IPS-20b (cell line): ENCODE results near the gene CDH5.

Experiments
- H3K27ac ChIP-seq: one replicate; pipeline ENCODE4 v1.5.1; 2013; ENCODE audit warnings: low read length
- H3K27me3 ChIP-seq: 2 replicates; pipeline ENCODE4 v1.6.1; 2013; ENCODE audit warnings: mild to moderate bottlenecking, low read length, inconsistent platforms; ENCODE audit not compliant: insufficient read depth
- H3K36me3 ChIP-seq: 2 replicates; pipeline ENCODE4 v1.6.1; 2013; ENCODE audit warnings: low read depth, mild to moderate bottlenecking, inconsistent platforms, low read length, moderate library complexity; ENCODE audit not compliant: insufficient read depth
- H3K4me1 ChIP-seq: 2 replicates; pipeline ENCODE4 v1.6.1; 2013; ENCODE audit warnings: mild to moderate bottlenecking, control low read depth, inconsistent platforms, low read length, moderate library complexity; ENCODE audit not compliant: insufficient read depth
- H3K4me3 ChIP-seq: 2 replicates; pipeline ENCODE4 v1.5.1; 2013; ENCODE audit warnings: mild to moderate bottlenecking, low read length, inconsistent platforms
- H3K9ac ChIP-seq: 2 replicates; pipeline ENCODE4 v1.6.1; 2013; ENCODE audit warnings: low read depth, mild to moderate bottlenecking, inconsistent platforms, low read length, moderate library complexity
- H3K9me3 ChIP-seq: 2 replicates; pipeline ENCODE4 v1.6.1; 2013; ENCODE audit warnings: mild to moderate bottlenecking, low read depth, low read length, inconsistent platforms; ENCODE audit not compliant: insufficient read depth

CDH5 gene

DNA sequence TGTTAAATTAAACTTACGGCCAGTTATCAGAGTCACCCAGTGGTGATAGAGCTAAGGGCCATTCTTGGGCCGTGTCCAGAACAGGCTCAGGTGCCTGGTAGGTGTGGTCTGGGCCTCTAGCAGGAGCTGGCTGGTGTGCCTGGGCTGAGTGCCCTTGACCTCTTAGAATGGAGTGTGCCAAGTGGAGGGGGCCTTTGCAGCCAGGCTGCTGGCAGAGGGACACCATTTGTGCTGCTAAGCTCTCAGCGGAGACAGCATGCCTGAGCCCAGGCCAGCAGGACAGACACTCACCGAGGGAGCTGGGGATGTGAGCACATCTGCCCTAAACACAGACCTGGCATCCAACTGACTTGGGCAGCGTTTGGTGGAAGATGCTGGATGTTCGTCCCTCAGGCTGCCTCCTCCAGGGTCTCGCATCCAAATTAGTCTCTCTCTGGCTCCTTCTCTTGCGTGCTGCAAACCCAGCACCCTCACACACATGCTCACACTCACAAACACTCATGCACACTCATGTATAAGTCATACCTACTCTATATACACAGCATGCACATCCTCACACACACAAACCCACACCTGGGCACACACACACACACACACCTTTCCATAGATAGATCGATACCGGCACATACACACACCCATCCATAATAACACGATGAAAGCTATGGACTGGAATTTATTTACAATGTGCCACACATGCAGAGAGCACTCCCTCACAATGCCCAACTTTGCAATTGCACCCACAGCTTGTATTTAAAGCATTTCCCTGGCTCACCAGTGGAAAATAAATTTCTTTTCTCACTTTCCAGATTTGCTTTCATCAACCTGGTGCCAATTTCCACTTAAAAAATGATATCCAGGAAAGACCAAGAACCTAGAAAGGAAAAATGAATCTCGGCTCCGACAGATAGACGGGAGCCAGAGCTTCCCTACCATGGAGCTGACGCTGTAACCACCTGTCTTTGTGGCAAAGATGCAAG lies 33.6 kb upstream of the CDH5 start:
- H3K9ac ChIP-seq: no peak overlapping the region
- no peaks in the 10 kb centered on the region for H3K9me3 ChIP-seq
- no peak overlapping the region for H3K27ac ChIP-seq
- H3K4me3 ChIP-seq: no peak overlapping the region
- H3K36me3 ChIP-seq: no peaks in the 10 kb centered on the region
- H3K4me1 ChIP-seq: no peaks in the 10 kb centered on the region
- no peaks in the 10 kb centered on the region for H3K27me3 ChIP-seq

DNA sequence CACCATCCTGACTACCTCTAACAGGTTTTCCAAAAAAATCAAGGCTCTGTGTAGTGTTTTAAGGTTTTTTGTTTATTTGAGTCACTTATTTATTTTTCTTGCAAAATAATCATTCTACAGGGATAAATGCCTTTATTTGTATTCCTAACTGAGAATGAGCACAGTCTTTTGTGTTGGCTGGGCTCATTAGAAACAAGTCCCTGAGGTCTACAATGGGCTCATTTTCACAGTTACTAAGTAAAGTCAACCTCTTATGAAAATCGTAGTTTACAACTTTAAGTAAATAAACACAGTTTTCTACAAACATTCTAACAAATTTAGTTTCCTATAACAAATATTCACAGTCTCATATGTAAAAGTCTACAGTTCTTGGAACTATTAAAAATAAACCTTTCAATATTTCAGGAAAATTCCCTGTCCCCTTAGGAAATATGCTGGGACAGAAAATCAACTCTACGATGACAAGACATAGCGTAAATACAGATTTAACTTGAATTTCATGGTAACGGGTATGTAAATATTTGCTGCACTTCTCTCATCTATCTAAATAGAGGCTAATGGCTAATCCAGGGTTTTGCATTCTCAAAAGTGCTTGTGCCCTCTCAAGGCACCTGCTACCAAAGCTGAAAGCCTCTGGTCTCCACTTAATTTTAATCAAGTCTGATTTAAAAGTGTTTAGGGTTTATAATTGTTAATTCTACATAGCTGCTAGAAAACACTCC lies 31.5 kb upstream of the CDH5 start:
- H3K9ac ChIP-seq: no peak overlapping the region
- H3K9me3 ChIP-seq: no peaks in the 10 kb centered on the region
- H3K27ac ChIP-seq: no peak overlapping the region
- no peaks in the 10 kb centered on the region for H3K4me1 ChIP-seq
- no peaks in the 10 kb centered on the region for H3K27me3 ChIP-seq
- H3K36me3 ChIP-seq: no peaks in the 10 kb centered on the region
- H3K4me3 ChIP-seq: no peak overlapping the region

DNA sequence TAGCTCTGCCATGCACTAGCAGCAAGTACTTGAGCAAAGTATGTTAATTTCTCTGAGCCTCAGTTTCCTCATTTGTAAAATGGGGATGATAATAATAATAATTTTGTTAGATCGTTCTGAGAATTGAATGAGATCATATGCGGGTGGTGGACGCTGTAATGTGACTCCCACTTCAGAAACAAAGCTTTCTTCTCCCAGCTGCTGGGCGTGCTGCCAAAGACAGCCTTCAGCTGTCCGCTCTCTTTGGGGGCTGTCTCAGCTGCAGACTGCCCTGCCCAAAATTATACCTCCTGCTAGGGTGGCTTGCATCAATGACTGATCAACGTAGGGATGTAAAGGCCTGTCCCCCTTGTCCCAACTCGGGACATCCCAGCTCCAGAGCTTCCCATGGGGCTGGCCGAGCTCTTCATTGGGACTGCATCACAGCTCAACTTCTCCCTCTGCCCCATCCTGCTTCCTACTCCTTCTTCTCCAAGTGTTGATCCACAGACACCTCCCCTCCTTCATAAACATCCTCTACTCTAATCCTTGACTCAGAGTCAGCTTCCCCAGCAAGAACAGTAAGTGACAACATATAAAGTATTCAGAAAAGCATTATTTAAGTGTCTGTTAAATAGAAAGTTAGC lies 30.7 kb upstream of the CDH5 start:
- Histone ChIP-seq H3K27ac (no peak overlapping the region), H3K27me3 (no peaks in the 10 kb centered on the region), H3K4me1 (no peaks in the 10 kb centered on the region), H3K9ac (no peak overlapping the region), H3K4me3 (no peak overlapping the region), H3K9me3 (no peaks in the 10 kb centered on the region), H3K36me3 (no peaks in the 10 kb centered on the region)

DNA sequence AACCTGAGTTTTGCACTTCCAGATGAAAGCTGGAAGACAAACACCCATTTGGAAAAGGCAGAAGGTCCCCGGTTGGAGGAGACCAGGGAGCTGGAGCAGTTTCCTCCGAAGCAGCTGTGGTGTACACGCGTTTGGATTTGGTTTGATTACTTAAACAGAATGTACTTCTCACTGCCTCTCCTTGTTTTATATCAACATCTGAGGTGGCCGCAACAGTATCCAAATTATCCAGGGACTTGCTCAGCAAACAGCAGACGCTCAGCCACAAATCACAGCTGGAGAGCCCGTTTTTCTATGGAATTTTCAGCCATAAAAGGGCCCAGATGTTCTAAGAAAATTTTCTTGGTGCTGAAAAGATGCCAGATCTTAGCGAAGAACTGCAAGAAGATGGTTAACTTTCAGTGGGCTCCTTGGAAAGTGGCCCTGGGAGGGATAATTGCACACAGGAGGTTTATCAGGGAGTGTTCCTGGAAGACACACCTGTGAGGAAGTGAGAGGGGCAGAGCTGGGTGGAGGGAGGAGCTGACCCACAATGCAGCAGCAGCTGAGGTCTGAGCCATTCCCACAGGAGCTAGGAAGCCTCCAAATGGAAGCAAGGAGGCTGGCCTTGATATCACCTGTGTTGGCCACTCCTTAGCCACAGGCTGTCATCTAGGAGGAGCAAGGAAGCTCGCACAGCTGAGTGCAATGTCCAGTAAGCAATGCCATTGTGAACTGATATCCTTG lies 28.9 kb upstream of the CDH5 start:
- Histone ChIP-seq H3K27me3 (no peaks in the 10 kb centered on the region), H3K27ac (no peak overlapping the region), H3K9me3 (no peaks in the 10 kb centered on the region), H3K4me3 (no peak overlapping the region), H3K4me1 (no peaks in the 10 kb centered on the region), H3K36me3 (no peaks in the 10 kb centered on the region), H3K9ac (no peak overlapping the region)

DNA sequence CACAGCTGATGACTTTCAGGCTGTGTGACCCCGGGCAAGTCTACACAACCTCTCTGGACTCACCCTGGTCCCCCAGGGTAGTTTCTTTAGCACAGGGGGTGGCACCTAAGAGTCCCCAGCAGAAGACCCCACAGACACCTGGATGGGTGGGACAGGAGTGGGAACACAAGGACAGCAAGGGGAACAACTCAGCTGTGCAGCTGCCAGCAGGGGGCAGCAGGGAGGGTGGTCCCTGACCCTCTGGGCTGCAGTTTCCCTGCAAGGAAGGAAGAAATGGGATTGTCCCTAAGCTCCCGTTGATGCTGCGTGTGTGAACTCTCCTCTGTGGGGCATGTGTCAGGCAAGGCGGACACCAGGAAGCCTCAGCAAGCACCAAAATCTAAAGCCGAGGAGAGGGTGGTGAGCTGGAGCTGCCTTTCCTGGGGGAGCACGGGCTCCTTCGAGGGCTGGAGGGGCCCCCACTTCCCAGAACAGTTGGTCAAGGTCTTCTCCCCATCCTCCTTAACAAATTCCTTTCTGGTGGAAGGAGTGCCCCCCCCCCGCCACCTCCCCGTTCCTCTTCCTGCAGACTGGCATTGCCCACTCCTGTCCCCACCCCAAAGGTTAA lies 24.1 kb upstream of the CDH5 start:
- H3K9ac ChIP-seq: no peak overlapping the region
- peaks cover 27% of the 10 kb centered on the region for H3K27me3 ChIP-seq
- no peaks in the 10 kb centered on the region for H3K9me3 ChIP-seq
- no peaks in the 10 kb centered on the region for H3K36me3 ChIP-seq
- no peak overlapping the region for H3K4me3 ChIP-seq
- no peaks in the 10 kb centered on the region; the same call in 1 of the 2 replicates for H3K4me1 ChIP-seq
- no peak overlapping the region for H3K27ac ChIP-seq

DNA sequence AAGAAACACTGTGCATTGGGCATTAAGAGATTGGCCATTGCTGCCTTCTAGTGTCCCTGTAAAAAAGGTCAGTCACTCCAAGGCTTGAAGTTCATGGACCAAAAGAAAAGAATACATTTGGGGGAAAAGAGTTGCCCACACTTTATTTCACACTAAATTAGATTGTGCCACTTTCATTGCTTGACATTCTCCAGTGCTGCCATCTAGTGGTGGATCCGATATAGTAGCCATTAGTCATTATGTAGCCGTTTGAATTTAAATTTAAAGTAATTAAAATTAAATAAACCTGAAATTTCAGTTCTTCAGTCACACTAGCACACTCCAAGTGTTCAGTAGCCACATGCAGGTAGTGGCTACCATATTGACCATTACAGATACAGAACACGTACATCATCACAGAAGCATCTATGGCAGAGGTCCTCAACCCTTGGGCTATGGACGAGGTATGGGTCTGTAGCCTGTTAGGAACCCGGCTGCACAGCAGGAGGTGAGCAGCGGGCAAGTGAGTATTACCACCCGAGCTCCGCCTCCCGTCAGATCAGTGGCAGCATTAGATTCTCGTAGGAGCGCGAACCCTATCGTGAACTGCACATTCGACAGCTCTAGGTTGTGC lies 21.9 kb upstream of the CDH5 start:
- H3K4me3 ChIP-seq: no peak overlapping the region
- H3K9ac ChIP-seq: no peak overlapping the region
- no peaks in the 10 kb centered on the region; the same call in 1 of the 2 replicates for H3K4me1 ChIP-seq
- H3K27ac ChIP-seq: no peak overlapping the region
- H3K36me3 ChIP-seq: no peaks in the 10 kb centered on the region
- H3K9me3 ChIP-seq: no peaks in the 10 kb centered on the region
- H3K27me3 ChIP-seq: peaks cover 27% of the 10 kb centered on the region

DNA sequence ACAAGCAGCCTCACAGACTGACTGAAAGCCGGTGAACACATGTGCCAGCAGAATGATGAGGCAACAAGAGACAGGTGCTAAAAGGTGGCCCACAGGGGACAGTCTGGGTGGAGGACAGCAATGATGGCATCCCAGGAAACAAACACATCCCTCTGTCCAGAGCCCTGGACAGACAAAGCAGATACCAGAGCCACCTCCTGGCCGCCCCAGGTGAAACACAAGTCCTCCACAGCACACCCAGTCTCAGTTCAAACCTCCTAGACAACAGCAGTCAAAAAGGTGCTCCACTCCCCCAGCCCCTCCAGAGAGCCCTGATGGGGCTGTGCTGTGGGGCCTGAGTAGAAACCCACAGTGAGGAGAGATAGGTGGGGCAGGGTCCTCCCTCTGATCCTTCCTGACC lies 20.3 kb upstream of the CDH5 start:
- no peak overlapping the region for H3K9ac ChIP-seq
- no peak overlapping the region for H3K27ac ChIP-seq
- H3K4me1 ChIP-seq: no peaks in the 10 kb centered on the region; the same call in 1 of the 2 replicates
- H3K9me3 ChIP-seq: no peaks in the 10 kb centered on the region
- H3K4me3 ChIP-seq: no peak overlapping the region
- peaks cover 27% of the 10 kb centered on the region for H3K27me3 ChIP-seq
- H3K36me3 ChIP-seq: no peaks in the 10 kb centered on the region

DNA sequence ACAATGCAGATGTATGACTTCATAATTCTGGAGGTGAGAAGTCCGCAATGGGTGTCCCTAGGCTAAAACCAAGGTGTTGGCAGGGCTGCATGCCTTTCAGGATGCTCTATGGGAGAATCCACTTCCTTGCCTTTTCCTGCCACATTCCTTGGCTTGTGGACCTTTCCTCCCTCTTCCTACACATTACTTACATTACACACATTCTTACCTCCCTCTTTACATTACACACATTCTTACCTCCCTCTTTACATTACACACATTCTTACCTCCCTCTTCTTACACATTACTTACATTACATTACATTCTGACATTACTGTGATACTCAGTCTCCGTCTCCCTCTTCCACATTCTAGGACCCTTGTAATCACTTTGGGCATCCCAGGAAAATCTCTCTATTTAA lies 14.2 kb upstream of the CDH5 start:
- Histone ChIP-seq H3K4me3 (no peak overlapping the region), H3K9me3 (no peaks in the 10 kb centered on the region), H3K27me3 (no peaks in the 10 kb centered on the region), H3K27ac (no peak overlapping the region), H3K9ac (no peak overlapping the region), H3K4me1 (no peaks in the 10 kb centered on the region; the same call in 1 of the 2 replicates), H3K36me3 (no peaks in the 10 kb centered on the region)

DNA sequence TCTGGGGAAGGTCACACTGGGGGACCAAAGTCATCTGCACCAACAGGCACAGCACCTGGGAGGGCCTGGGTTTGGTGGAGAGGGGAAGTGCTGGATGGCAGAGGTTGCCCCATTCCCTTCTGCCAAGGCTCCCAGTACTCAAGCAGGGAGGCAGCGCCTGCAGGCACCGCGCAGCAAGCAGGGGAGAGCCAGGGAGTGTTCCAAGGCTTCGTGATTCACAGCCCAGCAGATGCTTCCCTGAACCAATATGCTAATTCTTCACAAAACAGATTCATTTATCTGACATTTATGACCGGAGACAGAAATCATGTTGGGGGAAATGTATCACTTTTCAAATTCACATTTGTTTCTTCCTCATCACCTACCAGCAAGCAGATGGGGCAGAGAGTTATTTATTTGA lies 13.4 kb upstream of the CDH5 start:
- Histone ChIP-seq H3K9ac (no peak overlapping the region), H3K4me3 (no peak overlapping the region), H3K27ac (no peak overlapping the region), H3K36me3 (no peaks in the 10 kb centered on the region), H3K9me3 (no peaks in the 10 kb centered on the region), H3K4me1 (no peaks in the 10 kb centered on the region; the same call in 1 of the 2 replicates), H3K27me3 (no peaks in the 10 kb centered on the region)

DNA sequence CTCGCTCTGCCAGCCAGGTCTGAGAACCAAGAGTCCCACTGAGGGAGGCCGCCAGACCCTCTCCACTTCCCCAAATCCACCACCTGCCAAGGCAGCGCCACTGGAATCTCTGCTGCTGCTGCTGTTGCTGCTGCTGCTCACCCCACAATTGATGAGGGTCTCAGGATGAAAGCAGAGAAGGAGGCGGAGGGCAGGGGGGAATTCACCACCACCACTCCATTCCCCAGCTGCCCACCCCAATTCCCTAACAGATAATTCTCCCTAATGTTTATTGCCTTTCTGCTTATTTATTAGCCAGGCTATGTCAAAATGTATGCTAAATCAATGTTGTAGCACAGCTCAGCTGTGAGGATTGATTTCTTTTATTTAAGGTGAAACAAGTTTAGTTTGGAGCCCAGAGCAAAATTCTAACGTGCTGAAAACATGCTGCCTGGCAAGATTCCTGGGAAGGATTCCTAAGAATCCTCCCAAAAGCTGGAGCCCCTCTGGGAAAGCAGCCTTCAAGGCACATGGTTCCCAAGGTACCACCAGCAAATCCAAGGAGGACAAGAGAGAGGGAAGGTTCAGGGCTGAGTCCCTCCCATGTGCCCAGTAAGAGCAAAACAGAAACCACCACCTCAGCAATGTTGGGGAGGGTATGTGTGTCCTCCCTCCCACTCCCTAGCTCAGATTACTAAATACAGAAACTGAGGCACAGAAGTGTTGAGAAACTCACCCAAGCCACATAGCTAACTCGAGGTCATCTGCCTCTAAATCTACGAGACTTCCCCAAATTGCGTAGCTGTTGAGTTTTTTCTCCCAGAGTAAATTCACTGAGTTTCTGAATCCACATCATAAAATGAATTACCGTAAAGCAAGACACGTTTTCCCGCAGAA lies 12.2 kb upstream of the CDH5 start:
- no peak overlapping the region for H3K9ac ChIP-seq
- no peaks in the 10 kb centered on the region for H3K27me3 ChIP-seq
- no peak overlapping the region for H3K4me3 ChIP-seq
- H3K9me3 ChIP-seq: no peaks in the 10 kb centered on the region
- no peaks in the 10 kb centered on the region; the same call in 1 of the 2 replicates for H3K4me1 ChIP-seq
- H3K27ac ChIP-seq: no peak overlapping the region
- H3K36me3 ChIP-seq: no peaks in the 10 kb centered on the region
